Neural cell (in vitro differentiated cells): Measurements from ENCODE around the gene PER2. TPM values are rescaled to one million over a fixed set of nuclear protein-coding genes. Genes with fewer than 3 reads are reported as not detected.

Experiments used
- H2AFZ ChIP-seq: fragments of 200-600, 300-800 bp; sonication (generic), shearing (Covaris generic); 2 replicates; pipeline ENCODE4 v1.6.0; 2014; ENCODE audit warnings: low read depth, mild to moderate bottlenecking, antibody characterized with exemption, low read length, moderate library complexity
- H3F3A ChIP-seq: fragments of 200-600 bp; shearing (Covaris generic); 2 replicates; pipeline ENCODE4 v1.6.1; 2016; ENCODE audit warnings: mild to moderate bottlenecking, moderate library complexity, mixed read lengths, antibody characterized with exemption, low read length; ENCODE audit not compliant: insufficient read depth, poor library complexity, severe bottlenecking
- H3K27ac ChIP-seq: fragments of 200-600, 300-800 bp; sonication (generic), shearing (Covaris generic); 2 replicates; pipeline ENCODE4 v1.5.1; 2014; ENCODE audit warnings: mild to moderate bottlenecking, low read length, moderate library complexity
- H3K27me3 ChIP-seq: fragments of 300-800, 200-600 bp; sonication (generic), shearing (Covaris generic); 2 replicates; pipeline ENCODE4 v1.6.0; 2014; ENCODE audit warnings: mild to moderate bottlenecking, low read depth, low read length, moderate library complexity; ENCODE audit not compliant: insufficient read depth
- H3K36me3 ChIP-seq: fragments of 300-800, 200-600 bp; sonication (generic), shearing (Covaris generic); 2 replicates; pipeline ENCODE4 v1.5.1; 2014; ENCODE audit warnings: mild to moderate bottlenecking, antibody characterized with exemption, low read length, moderate library complexity; ENCODE audit not compliant: insufficient read depth
- H3K4me2 ChIP-seq: fragments of 300-800, 200-600 bp; sonication (generic), shearing (Covaris generic); 2 replicates; pipeline ENCODE4 v1.6.0; 2014; ENCODE audit warnings: mild to moderate bottlenecking, low read length
- H3K4me3 ChIP-seq: fragments of 300-800, 200-600 bp; sonication (generic), shearing (Covaris generic); 2 replicates; pipeline ENCODE4 v1.5.1; 2014; ENCODE audit warnings: mild to moderate bottlenecking, low read length, moderate library complexity
- H3K79me2 ChIP-seq: fragments of 200-600 bp; shearing (Covaris generic); replicated peaks from 2 replicates; pipeline ENCODE4 v1.6.0; 2014; ENCODE audit warnings: mild to moderate bottlenecking, low read length, moderate library complexity; ENCODE audit not compliant: insufficient read depth
- H3K9ac ChIP-seq: fragments of 300-800, 200-600 bp; sonication (generic), shearing (Covaris generic); 2 replicates; pipeline ENCODE4 v1.6.1; 2016; ENCODE audit warnings: mild to moderate bottlenecking, low read length, mixed read lengths
- H3K9me2 ChIP-seq: fragments of 200-600 bp; shearing (Covaris generic); 2 replicates; pipeline ENCODE4 v1.6.1; 2016; ENCODE audit warnings: mild to moderate bottlenecking, low read length, mixed read lengths; ENCODE audit not compliant: insufficient read depth
- H3K9me3 ChIP-seq: fragments of 200-600, 300-800 bp; sonication (generic), shearing (Covaris generic); 2 replicates; pipeline ENCODE4 v1.6.1; 2016; ENCODE audit warnings: mild to moderate bottlenecking, mixed run types, low read length, moderate library complexity, mixed read lengths
- H4K20me1 ChIP-seq: fragments of 200-600 bp; shearing (Covaris generic); 2 replicates; pipeline ENCODE4 v1.6.1; 2016; ENCODE audit warnings: mild to moderate bottlenecking, mixed run types; ENCODE audit not compliant: insufficient read depth
- EP300 ChIP-seq: fragments of 450-650 bp; conservative IDR thresholded peaks from 2 replicates; pipeline ENCODE4 v1.6.1; 2014; ENCODE audit warnings: antibody characterized with exemption, mild to moderate bottlenecking, moderate library complexity; ENCODE audit not compliant: poor library complexity, severe bottlenecking
- EZH2 ChIP-seq: fragments of 200-600, 300-800 bp; shearing (Covaris generic), sonication (generic); IDR thresholded peaks from 2 replicates; pipeline ENCODE4 v1.6.1; 2014; ENCODE audit warnings: antibody characterized with exemption, low read length, borderline replicate concordance, mild to moderate bottlenecking; ENCODE audit not compliant: insufficient read depth, poor library complexity, severe bottlenecking
- MXI1 ChIP-seq: fragments of 450-650 bp; conservative IDR thresholded peaks from 2 replicates; pipeline ENCODE4 v1.6.1; 2014; ENCODE audit warnings: antibody characterized with exemption, mild to moderate bottlenecking; ENCODE audit not compliant: poor library complexity, severe bottlenecking
- POLR2AphosphoS5 ChIP-seq: IDR thresholded peaks from 2 replicates; pipeline ENCODE4 v1.6.1; 2012
- RAD21 ChIP-seq: fragments of 450-650 bp; conservative IDR thresholded peaks from 2 replicates; pipeline ENCODE4 v1.6.1; 2014; ENCODE audit warnings: antibody characterized with exemption, mild to moderate bottlenecking, moderate library complexity
- SMC3 ChIP-seq: fragments of 450-650 bp; conservative IDR thresholded peaks from 2 replicates; pipeline ENCODE4 v1.6.1; 2014; ENCODE audit warnings: antibody characterized with exemption, mild to moderate bottlenecking, moderate library complexity; ENCODE audit not compliant: poor library complexity
- TAF1 ChIP-seq: IDR thresholded peaks from 2 replicates; pipeline ENCODE4 v1.6.1; 2012; ENCODE audit warnings: low read depth
- polyA plus RNA-seq: library from polyadenylated mRNA; depleted of rRNA; stranded (reverse); fragments of >200 nt; gene quantifications from 2 replicates; pipeline ENCODE4 v1.2.3, GENCODE V29; 2014
- TF ChIP-seq, protein P1 (sequence below): fragments of 450-650 bp; IDR thresholded peaks from 2 replicates; pipeline ENCODE4 v1.5.1; 2014; ENCODE audit warnings: antibody characterized with exemption, mild to moderate bottlenecking, moderate library complexity; ENCODE audit not compliant: poor library complexity, severe bottlenecking

Gene PER2
- polyA plus RNA-seq, 1 donor from 2014 or later, result 3.2 TPM

DNA sequence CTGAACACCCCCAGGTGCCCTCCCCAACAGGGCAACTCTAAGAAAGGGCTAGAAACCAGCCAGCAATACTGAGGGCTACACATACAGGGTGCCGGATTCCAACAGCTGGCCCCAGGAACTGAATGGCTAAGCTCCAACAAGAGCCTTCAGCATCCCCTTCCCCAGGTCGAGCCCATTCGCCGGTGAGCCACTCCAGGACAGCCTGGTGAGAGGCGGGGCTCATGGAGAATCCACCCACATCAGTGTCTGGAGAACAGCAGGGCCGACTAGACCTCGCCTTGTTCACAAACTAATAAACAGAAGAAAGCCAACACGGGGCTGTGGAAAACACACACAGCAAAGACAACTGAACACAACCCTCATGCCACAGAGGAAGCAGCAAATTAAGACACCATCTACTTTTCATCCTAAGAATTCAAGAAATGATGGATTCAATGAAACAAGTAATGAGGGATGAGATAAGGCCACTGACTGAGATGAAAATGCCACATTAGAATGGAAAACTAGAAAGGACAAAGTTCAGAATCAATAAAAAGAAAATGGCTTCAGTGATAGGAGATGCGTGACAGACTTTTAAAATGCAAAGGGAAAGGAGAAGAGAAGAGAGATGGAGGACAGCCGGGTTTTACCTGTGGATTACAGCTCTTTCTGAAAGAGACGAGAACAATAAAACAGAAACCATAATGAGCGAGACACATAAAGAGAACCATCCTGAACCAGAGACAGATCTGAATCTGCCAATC lies 8.2 kb downstream of the PER2 start:
- Histone ChIP-seq H3K4me2 (no peak overlapping the region), H3K27me3 (no peaks in the 10 kb centered on the region), H4K20me1 (no peaks in the 10 kb centered on the region)

DNA sequence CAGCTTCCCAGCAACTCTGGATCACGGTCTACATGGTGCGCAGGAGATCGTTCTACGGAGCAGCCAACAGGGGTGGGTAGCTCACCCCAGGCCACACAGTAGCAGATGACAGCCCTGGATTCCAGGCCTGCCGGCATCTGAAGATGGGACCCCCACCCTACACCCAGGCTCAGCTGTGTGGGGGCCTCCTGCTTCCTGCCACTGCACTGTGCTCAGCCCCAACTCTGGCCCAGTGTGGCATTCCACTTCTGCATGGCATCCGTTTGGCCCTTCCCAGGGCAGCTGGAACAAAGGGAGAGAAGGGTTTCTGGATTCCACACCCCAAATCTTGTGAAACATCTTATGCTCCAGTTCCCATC lies 9.1 kb downstream of the PER2 start:
- H3K79me2 ChIP-seq, result peaks cover 5% of the 10 kb centered on the region
- TF ChIP-seq POLR2AphosphoS5 (no peak), RAD21 (no peak), MXI1 (no peak), SMC3 (no peak), EP300 (no peak), EZH2 (no peak)
- TF ChIP-seq, protein P1, sequence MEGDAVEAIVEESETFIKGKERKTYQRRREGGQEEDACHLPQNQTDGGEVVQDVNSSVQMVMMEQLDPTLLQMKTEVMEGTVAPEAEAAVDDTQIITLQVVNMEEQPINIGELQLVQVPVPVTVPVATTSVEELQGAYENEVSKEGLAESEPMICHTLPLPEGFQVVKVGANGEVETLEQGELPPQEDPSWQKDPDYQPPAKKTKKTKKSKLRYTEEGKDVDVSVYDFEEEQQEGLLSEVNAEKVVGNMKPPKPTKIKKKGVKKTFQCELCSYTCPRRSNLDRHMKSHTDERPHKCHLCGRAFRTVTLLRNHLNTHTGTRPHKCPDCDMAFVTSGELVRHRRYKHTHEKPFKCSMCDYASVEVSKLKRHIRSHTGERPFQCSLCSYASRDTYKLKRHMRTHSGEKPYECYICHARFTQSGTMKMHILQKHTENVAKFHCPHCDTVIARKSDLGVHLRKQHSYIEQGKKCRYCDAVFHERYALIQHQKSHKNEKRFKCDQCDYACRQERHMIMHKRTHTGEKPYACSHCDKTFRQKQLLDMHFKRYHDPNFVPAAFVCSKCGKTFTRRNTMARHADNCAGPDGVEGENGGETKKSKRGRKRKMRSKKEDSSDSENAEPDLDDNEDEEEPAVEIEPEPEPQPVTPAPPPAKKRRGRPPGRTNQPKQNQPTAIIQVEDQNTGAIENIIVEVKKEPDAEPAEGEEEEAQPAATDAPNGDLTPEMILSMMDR, result no peak
- H3K4me2 ChIP-seq, result no peak overlapping the region
- H3K9ac ChIP-seq, result no peak overlapping the region
- no peaks in the 10 kb centered on the region for H3F3A ChIP-seq
- H3K9me2 ChIP-seq, result no peaks in the 10 kb centered on the region
- H3K36me3 ChIP-seq, result no peaks in the 10 kb centered on the region
- H4K20me1 ChIP-seq, result no peaks in the 10 kb centered on the region
- no peak overlapping the region for H3K4me3 ChIP-seq
- H2AFZ ChIP-seq, result no peak overlapping the region
- H3K27ac ChIP-seq, result no peak overlapping the region
- no peaks in the 10 kb centered on the region for H3K27me3 ChIP-seq
- H3K9me3 ChIP-seq, result no peaks in the 10 kb centered on the region

More for the DNA sequence above, 8.2 kb downstream of the PER2 start:
- no peaks in the 10 kb centered on the region for H3K9me3 ChIP-seq
- no peak overlapping the region for H3K9ac ChIP-seq
- H3K9me2 ChIP-seq, result no peaks in the 10 kb centered on the region
- H3K27ac ChIP-seq, result no peak overlapping the region
- H3K79me2 ChIP-seq, result peaks cover 5% of the 10 kb centered on the region
- H3K36me3 ChIP-seq, result no peaks in the 10 kb centered on the region
- no peaks in the 10 kb centered on the region for H3F3A ChIP-seq
- TF ChIP-seq MXI1, result no peak
- H2AFZ ChIP-seq, result no peak overlapping the region
- H3K4me3 ChIP-seq, result no peak overlapping the region

DNA sequence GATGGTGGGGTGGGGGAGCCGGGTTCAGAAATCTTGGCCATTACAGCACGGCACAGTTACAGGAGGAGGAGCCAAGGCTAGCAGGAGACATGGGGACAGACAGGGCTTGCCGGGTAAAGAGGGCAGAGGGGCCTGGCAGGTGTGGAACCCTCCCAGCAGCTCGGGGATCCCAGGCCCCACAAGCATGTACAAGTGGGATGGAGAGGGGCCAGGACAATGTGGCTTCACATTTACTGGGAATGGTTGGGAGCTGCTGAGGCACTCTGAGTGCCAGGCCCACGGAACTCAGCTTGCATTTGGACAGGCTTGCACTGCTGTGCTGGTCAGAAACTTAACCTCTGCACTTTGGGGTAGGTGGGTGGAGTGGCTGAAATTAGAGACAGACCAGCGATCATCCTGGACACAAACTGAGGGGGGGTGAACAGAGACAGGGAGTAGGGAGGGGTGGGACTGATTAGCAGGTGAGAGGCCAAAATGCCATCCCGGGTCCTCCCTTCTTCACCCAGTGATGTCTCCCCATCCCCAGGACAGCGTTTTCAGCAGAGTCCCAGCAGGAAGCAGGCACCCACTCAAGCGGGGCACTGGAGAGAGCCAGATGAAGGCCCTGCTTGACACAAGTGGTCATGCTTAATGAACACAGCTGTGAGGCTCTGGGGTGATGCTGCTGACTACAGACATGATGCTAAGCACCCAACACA lies 9.6 kb downstream of the PER2 start:
- H3K4me3 ChIP-seq, result no peak overlapping the region
- no peaks in the 10 kb centered on the region for H3K36me3 ChIP-seq
- no peak overlapping the region for H3K27ac ChIP-seq
- H3K4me2 ChIP-seq, result no peak overlapping the region
- no peak overlapping the region for H3K9ac ChIP-seq
- H3K27me3 ChIP-seq, result no peaks in the 10 kb centered on the region
- no peak overlapping the region for H2AFZ ChIP-seq
- TF ChIP-seq, protein P1, result no peak
- TF ChIP-seq SMC3, result no peak
- no peak for TF ChIP-seq EP300
- TF ChIP-seq MXI1, result no peak
- no peak for TF ChIP-seq TAF1
- no peaks in the 10 kb centered on the region for H3K9me3 ChIP-seq
- H4K20me1 ChIP-seq, result no peaks in the 10 kb centered on the region
- no peaks in the 10 kb centered on the region for H3F3A ChIP-seq
- no peaks in the 10 kb centered on the region for H3K9me2 ChIP-seq
- peaks cover 4% of the 10 kb centered on the region for H3K79me2 ChIP-seq
